CD4-positive, alpha-beta T cell (primary cell): ENCODE data around the gene BCHE. TPM values are rescaled to one million over a fixed set of nuclear protein-coding genes. Genes with fewer than 3 reads are reported as not detected.

ENCODE experiments used
- ATAC-seq: fragments of 200-7000 bp; cut with Tn5 transposase; one replicate; pipeline ENCODE4 v1.10.0; 2022; ENCODE audit warnings: mild to moderate bottlenecking; ENCODE audit not compliant: poor library complexity
- CTCF ChIA-PET: fragments of 350-600 bp; sonication (Branson Sonifier 250); formaldehyde crosslinking; loops from one replicate; lab custom pipeline; 2021; ENCODE audit warnings: antibody characterized with exemption, inconsistent platforms; lab: Charles Lee
- POLR2A ChIA-PET: fragments of 350-600 bp; sonication (Branson Sonifier 250); formaldehyde crosslinking; loops from one replicate; lab custom pipeline; 2021; ENCODE audit warnings: antibody characterized with exemption, inconsistent platforms; lab: Charles Lee
- DNase-seq, 14 experiments: peaks; one replicate each; pipeline ENCODE4 v3.0.0-alpha.2; 2013 to 2020; ENCODE audit warnings: mixed read lengths in 2 of 14
- H3K27ac ChIP-seq, 2 donors: one replicate each; pipeline versions ENCODE4 v1.5.1 to v1.7.0; 2013; ENCODE audit warnings: low read length in 2 of 2, low read depth in 1 of 2, mild to moderate bottlenecking in 1 of 2
- H3K27me3 ChIP-seq, 2 experiments: 1 replicate in 1 of 2; 2 replicates in 1 of 2; pipeline versions ENCODE4 v1.6.1 to v1.7.0; 2013; ENCODE audit warnings: low read length in 2 of 2, control low read depth in 1 of 2, mild to moderate bottlenecking in 1 of 2, moderate library complexity in 1 of 2; ENCODE audit not compliant: insufficient read depth in 2 of 2, control insufficient read depth in 1 of 2
- H3K36me3 ChIP-seq: one replicate; pipeline ENCODE4 v1.6.1; 2013; ENCODE audit warnings: low read length, control low read depth; ENCODE audit not compliant: insufficient read depth
- H3K4me1 ChIP-seq: one replicate; pipeline ENCODE4 v1.6.1; 2013; ENCODE audit warnings: low read length, control low read depth; ENCODE audit not compliant: insufficient read depth
- H3K4me3 ChIP-seq: one replicate; pipeline ENCODE4 v1.5.1; 2013; ENCODE audit warnings: mild to moderate bottlenecking, low read length, moderate library complexity
- H3K9me3 ChIP-seq, 2 experiments: 1 replicate in 1 of 2; 2 replicates in 1 of 2; pipeline versions ENCODE4 v1.6.1 to v1.7.0; 2013; ENCODE audit warnings: low read length in 2 of 2, mild to moderate bottlenecking in 2 of 2, control low read depth in 1 of 2, moderate library complexity in 1 of 2; ENCODE audit not compliant: control insufficient read depth in 1 of 2, insufficient read depth in 1 of 2
- H3K27ac Mint-ChIP-seq: one replicate; pipeline ENCODE4 v1.8.0; 2020; ENCODE audit warnings: mixed read lengths
- H3K27me3 Mint-ChIP-seq: one replicate; pipeline ENCODE4 v1.8.0; 2021; ENCODE audit warnings: mixed read lengths
- H3K36me3 Mint-ChIP-seq: one replicate; pipeline ENCODE4 v1.8.0; 2021; ENCODE audit warnings: low read depth, mixed read lengths
- H3K4me1 Mint-ChIP-seq: one replicate; pipeline ENCODE4 v1.8.0; 2021; ENCODE audit warnings: low read depth, mixed read lengths
- H3K4me3 Mint-ChIP-seq: one replicate; pipeline ENCODE4 v1.8.0; 2020; ENCODE audit warnings: mild to moderate bottlenecking, mixed read lengths
- H3K9me3 Mint-ChIP-seq: one replicate; pipeline ENCODE4 v1.8.0; 2020; ENCODE audit warnings: mixed read lengths
- intact Hi-C, 2 experiments: fragments of 100-400 bp; cut with DNase I in 1 of 2; cut with micrococcal nuclease in 1 of 2; formaldehyde crosslinking; loops; one replicate each; pipeline versions ENCODE4 v1.15.1 to v1.9.0; 2023 to 2025; cut with DNase I, micrococcal nuclease
- total RNA-seq, 174 experiments: library from RNA in 2 of 174; stranded (reverse) in 2 of 174; gene quantifications; one replicate each; pipeline ENCODE4 v1.2.3 and lab custom pipeline; 2021 to 2026
- TF ChIP-seq, protein P1 (sequence below): fragments of 200-600 bp; IDR thresholded peaks from one replicate; pipeline ENCODE4 v1.8.0; 2022; ENCODE audit warnings: antibody characterized with exemption, mild to moderate bottlenecking

BCHE gene
- total RNA-seq, 2 experiments from 2014 or later = not detected

- H3K9me3 Mint-ChIP-seq = peaks cover 5% of the 10 kb centered on the region
- intact Hi-C loops = no loop called here
- ChIA-PET POLR2A (no interaction called here), CTCF (no interaction called here)
- DNase-seq (no peak), ATAC-seq (no peak)
- Histone ChIP-seq H3K4me1 (no peaks in the 10 kb centered on the region), H3K27me3 (no peaks in the 10 kb centered on the region), H3K9me3 (no peaks in the 10 kb centered on the region), H3K36me3 (no peaks in the 10 kb centered on the region), H3K27ac (no peak overlapping the region), H3K4me3 (no peak overlapping the region)
- H3K4me1 Mint-ChIP-seq = no peaks in the 10 kb centered on the region
- H3K4me3 Mint-ChIP-seq = no peak overlapping the region
- TF ChIP-seq, protein P1, sequence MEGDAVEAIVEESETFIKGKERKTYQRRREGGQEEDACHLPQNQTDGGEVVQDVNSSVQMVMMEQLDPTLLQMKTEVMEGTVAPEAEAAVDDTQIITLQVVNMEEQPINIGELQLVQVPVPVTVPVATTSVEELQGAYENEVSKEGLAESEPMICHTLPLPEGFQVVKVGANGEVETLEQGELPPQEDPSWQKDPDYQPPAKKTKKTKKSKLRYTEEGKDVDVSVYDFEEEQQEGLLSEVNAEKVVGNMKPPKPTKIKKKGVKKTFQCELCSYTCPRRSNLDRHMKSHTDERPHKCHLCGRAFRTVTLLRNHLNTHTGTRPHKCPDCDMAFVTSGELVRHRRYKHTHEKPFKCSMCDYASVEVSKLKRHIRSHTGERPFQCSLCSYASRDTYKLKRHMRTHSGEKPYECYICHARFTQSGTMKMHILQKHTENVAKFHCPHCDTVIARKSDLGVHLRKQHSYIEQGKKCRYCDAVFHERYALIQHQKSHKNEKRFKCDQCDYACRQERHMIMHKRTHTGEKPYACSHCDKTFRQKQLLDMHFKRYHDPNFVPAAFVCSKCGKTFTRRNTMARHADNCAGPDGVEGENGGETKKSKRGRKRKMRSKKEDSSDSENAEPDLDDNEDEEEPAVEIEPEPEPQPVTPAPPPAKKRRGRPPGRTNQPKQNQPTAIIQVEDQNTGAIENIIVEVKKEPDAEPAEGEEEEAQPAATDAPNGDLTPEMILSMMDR = no peak
- no peaks in the 10 kb centered on the region for H3K27me3 Mint-ChIP-seq
- H3K36me3 Mint-ChIP-seq = no peaks in the 10 kb centered on the region
- H3K27ac Mint-ChIP-seq = no peak overlapping the region
Measured at GRCh38 chr3:165817160-165817709, 20.0 kb downstream of the BCHE start.

GRCh38 chr3:165816209-165816608 lies 21.0 kb downstream of the BCHE start:
- H3K9me3 ChIP-seq = no peaks in the 10 kb centered on the region
- intact Hi-C loops = no loop called here
- peaks cover 5% of the 10 kb centered on the region for H3K9me3 Mint-ChIP-seq
- H3K27me3 Mint-ChIP-seq = no peaks in the 10 kb centered on the region
- no peaks in the 10 kb centered on the region for H3K4me1 Mint-ChIP-seq
- ATAC-seq = no peak
- no peaks in the 10 kb centered on the region for H3K36me3 ChIP-seq
- no peak overlapping the region for H3K27ac Mint-ChIP-seq
- H3K4me3 ChIP-seq = no peak overlapping the region
- ChIA-PET POLR2A (no interaction called here), CTCF (no interaction called here)
- no peak overlapping the region for H3K4me3 Mint-ChIP-seq
- no peaks in the 10 kb centered on the region for H3K27me3 ChIP-seq
- TF ChIP-seq, protein P1 = no peak
- no peaks in the 10 kb centered on the region for H3K4me1 ChIP-seq
- no peaks in the 10 kb centered on the region for H3K36me3 Mint-ChIP-seq
- DNase-seq = no peak
- H3K27ac ChIP-seq = no peak overlapping the region

DNA sequence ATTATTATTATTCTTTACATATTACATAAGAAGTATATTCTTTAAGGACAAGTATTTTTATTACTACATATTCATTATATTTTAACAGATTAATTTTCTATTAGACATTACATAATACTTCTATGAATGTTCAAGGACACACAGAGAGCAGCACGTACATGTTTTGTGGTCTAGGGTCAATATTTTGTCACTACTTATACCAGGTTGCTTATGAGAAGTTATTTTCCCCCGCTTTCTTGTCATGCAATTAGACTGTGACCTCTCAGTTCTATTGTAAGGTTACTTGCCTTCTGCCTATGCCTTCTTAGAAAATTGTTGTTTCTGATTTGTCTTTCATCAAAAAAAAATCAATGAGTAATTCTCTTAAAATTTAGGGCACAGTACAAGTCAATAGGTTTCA lies 21.5 kb downstream of the BCHE start:
- Histone ChIP-seq H3K9me3 (no peaks in the 10 kb centered on the region), H3K27ac (no peak overlapping the region), H3K4me3 (no peak overlapping the region), H3K27me3 (no peaks in the 10 kb centered on the region), H3K36me3 (no peaks in the 10 kb centered on the region), H3K4me1 (no peaks in the 10 kb centered on the region)
- H3K9me3 Mint-ChIP-seq = peaks cover 5% of the 10 kb centered on the region
- H3K27me3 Mint-ChIP-seq = no peaks in the 10 kb centered on the region
- POLR2A ChIA-PET = no interaction called here
- ATAC-seq (no peak), DNase-seq (no peak)
- no peak overlapping the region for H3K27ac Mint-ChIP-seq
- no peaks in the 10 kb centered on the region for H3K36me3 Mint-ChIP-seq
- intact Hi-C loops = no loop called here
- CTCF ChIA-PET = no interaction called here
- H3K4me3 Mint-ChIP-seq = no peak overlapping the region
- TF ChIP-seq, protein P1 = no peak
- H3K4me1 Mint-ChIP-seq = no peaks in the 10 kb centered on the region
